Stomach (tissue), 9 donors: ENCODE measurements around the gene ZNF652. TPM values are rescaled to one million over a fixed set of nuclear protein-coding genes. Genes with fewer than 3 reads are reported as not detected.
"Not testable (repeated sequence)": the region's sequence is repeated elsewhere in the genome, so short reads cannot be mapped to it uniquely, and the experiment has no call there.

Experiments used
- DNase-seq, 2 donors: peaks; one replicate each; pipeline versions ENCODE4 v3.0.0 to v3.0.0-alpha.2; 2013 to 2019
- H3K27ac ChIP-seq, 5 donors: fragments of 200-600 bp in 4 of 5; sonication (generic) in 4 of 5; one replicate each; pipeline ENCODE4 v1.5.1; 2013 to 2019; ENCODE audit warnings: mild to moderate bottlenecking in 1 of 5, moderate library complexity in 1 of 5
- H3K27me3 ChIP-seq, 3 donors: fragments of 200-600 bp; sonication (generic); one replicate each; pipeline ENCODE4 v1.5.1; 2017 to 2019; ENCODE audit warnings: mixed run types in 1 of 3
- H3K36me3 ChIP-seq, 4 donors: fragments of 200-600 bp; sonication (generic); 1 replicate in 3 of 4; 2 replicates in 1 of 4; pipeline ENCODE4 v1.5.1; 2016 to 2019
- H3K4me1 ChIP-seq, 4 donors: fragments of 200-600 bp; sonication (generic); one replicate each; pipeline ENCODE4 v1.5.1; 2016 to 2019
- H3K4me3 ChIP-seq, 4 donors: fragments of 200-600 bp; sonication (generic) in 3 of 4; one replicate each; pipeline ENCODE4 v1.5.1; 2016 to 2019; ENCODE audit warnings: mild to moderate bottlenecking in 1 of 4
- H3K9me3 ChIP-seq, 4 donors: fragments of 200-600 bp; sonication (generic); one replicate each; pipeline ENCODE4 v1.5.1; 2016 to 2019
- EP300 ChIP-seq: sonication (generic); formaldehyde crosslinking; IDR thresholded peaks from one replicate; pipeline ENCODE4 v1.6.1; 2017; ENCODE audit warnings: antibody characterized with exemption
- POLR2A ChIP-seq, 4 donors: fragments of 450-650 bp; IDR thresholded peaks; one replicate each; pipeline ENCODE4 v1.6.1; 2016; ENCODE audit warnings: antibody characterized with exemption in 4 of 4, control low read depth in 2 of 4, mild to moderate bottlenecking in 1 of 4, moderate library complexity in 1 of 4
- POLR2AphosphoS5 ChIP-seq, 3 donors: sonication (generic); formaldehyde crosslinking; IDR thresholded peaks; one replicate each; pipeline ENCODE4 v1.6.1; 2016; ENCODE audit warnings: antibody characterized with exemption in 3 of 3
- WGBS, 5 donors: extraction: QIAGEN DNeasy Blood & Tissue Kit in 3 of 5; methylation state at CpG; one replicate each; pipeline versions ENCODE4 v1.1.5 to v1.1.7; 2013 to 2018; 5-methylcytosine and 5-hydroxymethylcytosine counted together
- intact Hi-C: fragments of 100-400 bp; cut with DNase I; formaldehyde crosslinking; loops from one replicate; pipeline ENCODE4 v1.15.1; 2023; ENCODE audit warnings: low total_unique reads
- polyA plus RNA-seq, 3 donors: library from polyadenylated mRNA; stranded (reverse); fragments of 200-250 nt; gene quantifications; one replicate each; pipeline ENCODE4 v1.2.3, GENCODE V29; 2013
- total RNA-seq, 5 donors: library from RNA; depleted of rRNA; stranded (reverse); fragments of >200 nt; gene quantifications; one replicate each; pipeline versions ENCODE4 v1.1.0 to v1.2.3, GENCODE V29; 2014 to 2016
- TF ChIP-seq, protein P1 (sequence below), 7 experiments: fragments of 450-650 bp in 4 of 7; fragments of 200-600 bp in 3 of 7; sonication (generic) in 3 of 7; IDR thresholded peaks; one replicate each; pipeline ENCODE4 v1.5.1; 2016 to 2019; ENCODE audit warnings: antibody characterized with exemption in 7 of 7, control low read depth in 2 of 7, mild to moderate bottlenecking in 1 of 7
- donor health status: healthy with polysubstance abuse.
- donor health status: Bipolar disorder and iron deficiency.
- donor health status: healthy.

The ZNF652 gene
- total and polyA plus RNA-seq, 8 donors: 16.4 to 89.3 (median 32.6) TPM

- TF ChIP-seq POLR2A (IDR thresholded peaks at IDR 0.05): no peak
- Histone ChIP-seq H3K36me3 (no peaks in the 10 kb centered on the region), H3K27ac (no peak overlapping the region), H3K27me3 (peaks cover 0 to 3% (median 0%) of the 10 kb centered on the region in 3 donors), H3K4me1 (peaks cover 0 to under 1% (median 0%) of the 10 kb centered on the region in 4 donors), H3K9me3 (no peaks in the 10 kb centered on the region), H3K4me3 (no peak overlapping the region)
- intact Hi-C loops: no loop called here
- no peak for DNase-seq
- WGBS, 5 donors: 82 to 89% (median 88%) methylated on average over 2 of the region's 2 CpGs
These were observed 95.8 kb downstream of the ZNF652 start for GRCh38 chr17:49266233-49266632.

GRCh38 chr17:49261540-49261939 lies 100.5 kb downstream of the ZNF652 start:
- WGBS, 5 donors: 84 to 93% (median 86%) methylated on average over 9 of the region's 9 CpGs
- DNase-seq, H3K4me3 ChIP-seq, intact Hi-C loops, H3K27me3 ChIP-seq, H3K9me3 ChIP-seq, H3K27ac ChIP-seq, H3K36me3 ChIP-seq: not testable (repeated sequence)
- peaks cover 0 to 14% (median 14%) of the 10 kb centered on the region in 4 donors for H3K4me1 ChIP-seq

DNA sequence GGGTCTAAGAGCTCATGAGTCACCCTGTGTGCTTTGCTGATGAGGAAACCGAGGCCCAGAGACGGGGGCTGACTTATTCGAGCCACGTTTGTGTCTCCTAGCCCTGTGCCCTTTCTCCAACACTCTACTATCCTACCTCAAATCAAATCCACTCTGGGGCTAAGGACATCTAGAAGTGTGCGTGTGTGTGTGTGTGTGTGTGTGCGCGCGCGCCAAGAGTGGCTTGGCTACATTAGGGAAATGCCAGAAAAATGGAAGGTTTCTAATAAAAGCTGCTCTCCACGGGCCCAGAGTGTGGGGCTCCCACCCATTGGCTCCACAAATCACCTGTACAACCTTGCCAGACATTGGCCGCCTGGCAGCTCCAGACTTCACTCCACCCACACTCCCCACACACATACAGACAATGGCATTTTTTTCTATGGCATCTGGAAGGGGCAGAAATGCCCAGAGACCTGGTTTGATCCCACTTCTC lies 101.2 kb downstream of the ZNF652 start:
- peak in 1 of 2 donors; percentile 69 for DNase-seq
- no peaks in the 10 kb centered on the region for H3K9me3 ChIP-seq
- intact Hi-C loops: no loop called here
- peaks cover 0 to 14% (median 14%) of the 10 kb centered on the region in 4 donors for H3K4me1 ChIP-seq
- peak overlapping the region; percentile 51 to 66 (median 64) for H3K4me3 ChIP-seq
- no peak for TF ChIP-seq POLR2A (IDR thresholded peaks at IDR 0.05)
- TF ChIP-seq EP300: no peak
- no peak for TF ChIP-seq POLR2AphosphoS5 (IDR thresholded peaks at IDR 0.05)
- TF ChIP-seq, protein P1, sequence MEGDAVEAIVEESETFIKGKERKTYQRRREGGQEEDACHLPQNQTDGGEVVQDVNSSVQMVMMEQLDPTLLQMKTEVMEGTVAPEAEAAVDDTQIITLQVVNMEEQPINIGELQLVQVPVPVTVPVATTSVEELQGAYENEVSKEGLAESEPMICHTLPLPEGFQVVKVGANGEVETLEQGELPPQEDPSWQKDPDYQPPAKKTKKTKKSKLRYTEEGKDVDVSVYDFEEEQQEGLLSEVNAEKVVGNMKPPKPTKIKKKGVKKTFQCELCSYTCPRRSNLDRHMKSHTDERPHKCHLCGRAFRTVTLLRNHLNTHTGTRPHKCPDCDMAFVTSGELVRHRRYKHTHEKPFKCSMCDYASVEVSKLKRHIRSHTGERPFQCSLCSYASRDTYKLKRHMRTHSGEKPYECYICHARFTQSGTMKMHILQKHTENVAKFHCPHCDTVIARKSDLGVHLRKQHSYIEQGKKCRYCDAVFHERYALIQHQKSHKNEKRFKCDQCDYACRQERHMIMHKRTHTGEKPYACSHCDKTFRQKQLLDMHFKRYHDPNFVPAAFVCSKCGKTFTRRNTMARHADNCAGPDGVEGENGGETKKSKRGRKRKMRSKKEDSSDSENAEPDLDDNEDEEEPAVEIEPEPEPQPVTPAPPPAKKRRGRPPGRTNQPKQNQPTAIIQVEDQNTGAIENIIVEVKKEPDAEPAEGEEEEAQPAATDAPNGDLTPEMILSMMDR (IDR thresholded peaks at IDR 0.05): no peak
- H3K27ac ChIP-seq: peak overlapping the region in 4 of 5 donors; percentile 77 to 83 (median 80)
- peaks cover 0 to 3% (median 0%) of the 10 kb centered on the region in 3 donors for H3K27me3 ChIP-seq
- H3K36me3 ChIP-seq: no peaks in the 10 kb centered on the region
- 43 to 53% (median 48%) methylated on average over 11 of the region's 11 CpGs for WGBS, 5 donors

DNA sequence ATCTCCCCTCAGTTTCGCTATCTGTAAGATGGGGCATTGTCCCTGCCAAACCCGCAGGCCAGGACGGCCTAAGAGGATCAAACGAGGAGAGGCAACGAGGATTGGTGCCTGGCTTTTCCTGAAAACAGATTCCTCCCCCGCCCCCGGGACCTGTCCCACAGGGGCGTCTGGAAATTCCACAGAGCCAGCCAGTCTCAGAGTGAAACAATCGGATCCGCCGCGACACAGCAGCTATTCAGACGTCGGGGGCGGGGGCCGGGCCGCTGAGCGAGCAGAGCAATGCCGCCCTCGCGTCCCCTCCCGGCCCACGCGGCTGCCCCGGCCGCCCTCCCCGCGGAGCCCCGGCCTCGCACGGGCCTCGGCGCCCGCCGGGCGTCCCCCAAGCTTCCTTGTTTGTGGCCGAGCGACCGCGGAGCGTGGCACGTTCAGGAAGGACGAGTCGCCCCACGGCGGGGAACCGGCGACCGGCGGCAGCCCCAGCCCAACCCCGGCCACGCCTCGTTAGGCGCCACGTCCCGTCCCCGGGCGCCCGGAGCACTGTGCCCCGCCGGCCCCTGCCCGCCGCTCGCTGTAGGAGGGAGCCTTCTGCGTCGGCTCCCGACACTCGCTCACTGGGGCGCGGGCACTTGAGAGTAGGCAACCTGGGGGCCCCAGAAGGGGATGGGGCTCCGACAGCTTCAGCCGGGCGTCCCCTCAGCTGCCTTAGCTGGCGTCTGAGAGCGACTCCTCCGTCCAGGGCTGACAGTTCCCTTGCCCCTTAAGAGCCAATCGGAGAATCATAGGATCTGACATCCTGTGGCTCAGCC lies 101.8 kb downstream of the ZNF652 start:
- WGBS, 5 donors: 0 to 2% (median 1%) methylated on average over 11 to 77 of the region's 77 CpGs
- H3K9me3 ChIP-seq: no peaks in the 10 kb centered on the region
- peak overlapping the region; percentile 51 to 66 (median 64) for H3K4me3 ChIP-seq
- H3K27ac ChIP-seq: peak overlapping the region; percentile 34 to 83 (median 78)
- H3K27me3 ChIP-seq: peaks cover 0 to 3% (median 0%) of the 10 kb centered on the region in 3 donors
- DNase-seq: peak; percentile 49 to 77
- H3K36me3 ChIP-seq: no peaks in the 10 kb centered on the region
- TF ChIP-seq POLR2A (IDR thresholded peaks at IDR 0.05): no peak
- TF ChIP-seq, protein P1 (IDR thresholded peaks at IDR 0.05): no peak
- peak in 1 of 3 donors; percentile 12 for TF ChIP-seq POLR2AphosphoS5 (IDR thresholded peaks at IDR 0.05)
- peaks cover 0 to 14% (median 14%) of the 10 kb centered on the region in 4 donors for H3K4me1 ChIP-seq
- intact Hi-C loops: no loop called here

GRCh38 chr17:49259663-49260010 lies 102.4 kb downstream of the ZNF652 start:
- intact Hi-C loops: no loop called here
- Histone ChIP-seq H3K4me3 (peak overlapping the region; percentile 51 to 66 (median 64)), H3K4me1 (peaks cover 0 to 14% (median 14%) of the 10 kb centered on the region in 4 donors), H3K27ac (peak overlapping the region in 4 of 5 donors; percentile 77 to 83 (median 80)), H3K9me3 (no peaks in the 10 kb centered on the region), H3K36me3 (no peaks in the 10 kb centered on the region), H3K27me3 (peaks cover 0 to 3% (median 0%) of the 10 kb centered on the region in 3 donors)
- no peak for DNase-seq
- no peak for TF ChIP-seq EP300
- TF ChIP-seq POLR2A (IDR thresholded peaks at IDR 0.05): no peak
- TF ChIP-seq, protein P1 (IDR thresholded peaks at IDR 0.05): no peak
- no peak for TF ChIP-seq POLR2AphosphoS5 (IDR thresholded peaks at IDR 0.05)
- WGBS, 5 donors: 12 to 27% (median 18%) methylated on average over 10 of the region's 10 CpGs
